HepG2 (cell line): ENCODE results near the gene TRMT6. TPM values are rescaled to one million over a fixed set of nuclear protein-coding genes. Genes with fewer than 3 reads are reported as not detected.
A peak's percentile ranks its signal among the peaks of the same experiment; 100 is the strongest.

Experiments used
- MATR3 ChIP-seq: sonication (generic); formaldehyde crosslinking; IDR thresholded peaks from 2 replicates; pipeline ENCODE4 v1.4.0; 2020; ENCODE audit warnings: missing genetic modification reagents
- MXD1 ChIP-seq: sonication (generic); formaldehyde crosslinking; IDR thresholded peaks from 2 replicates; pipeline ENCODE4 v1.4.0; 2020; ENCODE audit warnings: mild to moderate bottlenecking, missing genetic modification reagents
- NPAS2 ChIP-seq: sonication (generic); formaldehyde crosslinking; IDR thresholded peaks from 2 replicates; pipeline ENCODE4 v1.8.0; 2022; ENCODE audit warnings: mild to moderate bottlenecking, missing genetic modification reagents, borderline replicate concordance
- PHB2 ChIP-seq: fragments of 450-650 bp; IDR thresholded peaks from 2 replicates; pipeline ENCODE4 v1.6.1; 2018; ENCODE audit not compliant: partially characterized antibody
- PRMT3 ChIP-seq: sonication (generic); formaldehyde crosslinking; IDR thresholded peaks from 2 replicates; pipeline ENCODE4 v1.8.1; 2022; ENCODE audit warnings: low read depth, mild to moderate bottlenecking, moderate library complexity, missing genetic modification reagents, borderline replicate concordance
- ZNF687 ChIP-seq: sonication (generic); formaldehyde crosslinking; IDR thresholded peaks from 2 replicates; pipeline ENCODE4 v1.5.1; 2020; ENCODE audit warnings: mild to moderate bottlenecking, missing genetic modification reagents, moderate library complexity
- ZNF775 ChIP-seq: sonication (generic); formaldehyde crosslinking; IDR thresholded peaks from 2 replicates; pipeline ENCODE4 v1.4.0; 2020; ENCODE audit warnings: missing genetic modification reagents, mild to moderate bottlenecking, moderate library complexity, borderline replicate concordance
- ZNF891 ChIP-seq: sonication (generic); formaldehyde crosslinking; IDR thresholded peaks from 2 replicates; pipeline ENCODE4 v1.5.0; 2020; ENCODE audit warnings: mild to moderate bottlenecking, missing genetic modification reagents
- polyA plus RNA-seq, 8 experiments: library from polyadenylated mRNA; depleted of rRNA in 3 of 8; stranded (reverse) in 7 of 8; unstranded in 1 of 8; fragments of >200 nt; fragmentation: Illumina TruSeq in 4 of 8; extraction: Trizol in 4 of 8; gene quantifications; 2 replicates each; pipeline versions ENCODE4 v1.2.1 to v1.2.3, GENCODE V29; 2011 to 2016; ENCODE audit warnings: low read depth in 4 of 8, missing spikeins in 1 of 8, mixed read lengths in 1 of 8; ENCODE audit not compliant: insufficient read depth in 1 of 8
- total RNA-seq, 5 experiments: library from RNA; depleted of rRNA; stranded (reverse); fragments of >200 nt; fragmentation: Illumina TruSeq; extraction: Trizol; gene quantifications; 2 replicates each; pipeline ENCODE4 v1.2.3, GENCODE V29; 2016; ENCODE audit warnings: low read depth in 1 of 5

The TRMT6 gene
- total and polyA plus RNA-seq, 2 of the 13 experiments (the other 11 are each of a cell fraction or from before 2014, with no cell fraction given), result 10.5 to 37.8 TPM

GRCh38 chr20:5927749-5928462 lies 22.4 kb downstream of the TRMT6 start (continued):
- TF ChIP-seq MATR3 (CRISPR knock-in tag) (no peak), ZNF687 (peak; percentile 27; the same call in 1 of the 2 replicates), MXD1 (CRISPR knock-in tag) (0 out of 2 replicates have a peak, but pooled peaks have one; percentile 29), ZNF775 (CRISPR knock-in tag) (no peak), PHB2 (no peak), PRMT3 (CRISPR knock-in tag) (no peak), NPAS2 (CRISPR knock-in tag) (no peak), ZNF891 (peak; percentile 33; the same call in 1 of the 2 replicates)
